K562 (cell line): ENCODE results near the gene LRP1B. TPM values are rescaled to one million over a fixed set of nuclear protein-coding genes. Genes with fewer than 3 reads are reported as not detected.

Experiments
- ATAC-seq: fragments of 200-7000 bp; cut with Tn5 transposase; 3 replicates; pipeline ENCODE4 v1.9.1; 2020; ENCODE audit warnings: moderate library complexity
- BruUV-seq: library from RNA; stranded (reverse); fragments of 400-500 nt; replicated peaks from 2 replicates; lab custom pipeline; 2021; lab: Mats Ljungman, UMichigan
- CTCF ChIA-PET: fragments of 300-600 bp; formaldehyde crosslinking; extraction: SDS; loops from one replicate; lab custom pipeline; 2021; ENCODE audit warnings: low intra/inter-chr PET ratio; lab: Yijun Ruan, JAX
- POLR2A ChIA-PET: fragments of 300-600, 350-650 bp; sonication (Branson Sonifier 250); formaldehyde crosslinking; extraction: SDS; loops from one replicate; lab custom pipeline; 2021; ENCODE audit warnings: antibody characterized with exemption, inconsistent platforms; lab: Yijun Ruan, JAX
- DNase-seq, 4 experiments: peaks; one replicate each; pipeline versions ENCODE4 v3.0.0 to v3.0.0-alpha.2; 2011 to 2018; ENCODE audit warnings: low spot score in 3 of 4, mixed read lengths in 3 of 4; ENCODE audit errors: extremely low read depth in 1 of 4
- FAIRE-seq: peaks from 2 replicates; lab custom pipeline; 2011; peaks lifted over from hg19 to GRCh38; lab: Jason Lieb, UNC
- H2AFZ ChIP-seq: 2 replicates; pipeline ENCODE4 v1.6.0; 2011; ENCODE audit warnings: low read depth, low read length, control low read depth, inconsistent platforms
- H3K27ac ChIP-seq: fragments of 200-600 bp; 3 replicates; pipeline ENCODE4 v1.8.0; 2011; ENCODE audit warnings: low read depth, mild to moderate bottlenecking, control low read depth, inconsistent platforms, low read length, moderate library complexity, mixed read lengths; ENCODE audit errors: extremely low read depth
- H3K27me3 ChIP-seq, 2 experiments: fragments of 300-600 bp in 1 of 2; 2 replicates in 1 of 2; 3 replicates in 1 of 2; pipeline versions ENCODE4 v1.6.0 to v1.8.0; 2011; ENCODE audit warnings: inconsistent platforms in 2 of 2, low read length in 2 of 2, mild to moderate bottlenecking in 1 of 2, mixed read lengths in 1 of 2, moderate library complexity in 1 of 2; ENCODE audit not compliant: control insufficient read depth in 2 of 2, insufficient read depth in 2 of 2
- H3K36me3 ChIP-seq: fragments of 300-600 bp; 3 replicates; pipeline ENCODE4 v1.8.0; 2011; ENCODE audit warnings: mild to moderate bottlenecking, low read length, inconsistent platforms; ENCODE audit not compliant: control insufficient read depth, insufficient read depth
- H3K4me1 ChIP-seq, 2 experiments: fragments of 200-600 bp in 1 of 2; replicated peaks in 1 of 2; 2 replicates in 1 of 2; 3 replicates in 1 of 2; pipeline versions ENCODE4 v1.5.1 to v1.8.0; 2011; ENCODE audit warnings: inconsistent platforms in 2 of 2, low read length in 2 of 2, mild to moderate bottlenecking in 1 of 2, mixed read lengths in 1 of 2, moderate library complexity in 1 of 2; ENCODE audit not compliant: control insufficient read depth in 2 of 2, insufficient read depth in 2 of 2
- H3K4me2 ChIP-seq: 2 replicates; pipeline ENCODE4 v1.6.1; 2011; ENCODE audit warnings: low read length, control low read depth, inconsistent platforms, mixed read lengths; ENCODE audit not compliant: insufficient read depth
- H3K4me3 ChIP-seq: fragments of 200-600 bp; sonication (generic), shearing (Covaris generic); 2 replicates; pipeline ENCODE4 v1.5.1; 2016; ENCODE audit warnings: control low read depth, inconsistent platforms
- H3K79me2 ChIP-seq: fragments of 200-600 bp; 3 replicates; pipeline ENCODE4 v1.8.0; 2011; ENCODE audit warnings: low read length, inconsistent platforms; ENCODE audit not compliant: control insufficient read depth, insufficient read depth
- H3K9ac ChIP-seq, 2 experiments: 2 replicates each; pipeline versions ENCODE4 v1.6.0 to v1.6.1; 2011; ENCODE audit warnings: low read depth in 2 of 2, low read length in 2 of 2, control low read depth in 1 of 2, inconsistent platforms in 1 of 2, mild to moderate bottlenecking in 1 of 2, mixed read lengths in 1 of 2; ENCODE audit not compliant: insufficient read depth in 1 of 2
- H3K9me1 ChIP-seq: one replicate; pipeline ENCODE4 v1.6.0; 2011; ENCODE audit warnings: inconsistent platforms, mild to moderate bottlenecking, low read length, moderate library complexity; ENCODE audit not compliant: control insufficient read depth, insufficient read depth
- H3K9me3 ChIP-seq: replicated peaks from 2 replicates; pipeline ENCODE4 v1.5.1; 2011; ENCODE audit warnings: low read depth, low read length, inconsistent platforms; ENCODE audit not compliant: control insufficient read depth, insufficient read depth
- H4K20me1 ChIP-seq: replicated peaks from 2 replicates; pipeline ENCODE4 v1.6.1; 2011; ENCODE audit warnings: low read length, inconsistent platforms, mixed read lengths; ENCODE audit not compliant: control insufficient read depth, insufficient read depth
- EZH2 ChIP-seq: IDR thresholded peaks from 2 replicates; pipeline ENCODE4 v1.6.1; 2012; ENCODE audit warnings: low read depth, mild to moderate bottlenecking, inconsistent platforms, low read length, borderline replicate concordance
- HMGN3 ChIP-seq: IDR thresholded peaks from 2 replicates; pipeline ENCODE4 v1.6.1; 2011; ENCODE audit warnings: borderline replicate concordance, low read depth, mild to moderate bottlenecking, mixed read lengths, low read length; ENCODE audit not compliant: insufficient read length; ENCODE audit errors: extremely low read depth
- NR2F6 ChIP-seq: fragments of 450-650 bp; formaldehyde crosslinking; IDR thresholded peaks from 2 replicates; pipeline ENCODE4 v1.4.0; 2020; ENCODE audit warnings: mild to moderate bottlenecking
- SRSF1 ChIP-seq: fragments of 200-400 bp; formaldehyde crosslinking; IDR thresholded peaks from 2 replicates; pipeline ENCODE4 v1.6.1; 2017; ENCODE audit warnings: mild to moderate bottlenecking, low read depth, low read length, moderate library complexity
- TCF15 ChIP-seq: fragments of 250-450 bp; sonication (Bioruptor Pico); IDR thresholded peaks from 2 replicates; pipeline ENCODE4 v1.8.0; 2022; ENCODE audit warnings: moderate library complexity, mild to moderate bottlenecking, inconsistent platforms
- VEZF1 ChIP-seq: fragments of 200-800 bp; sonication (Bioruptor generic); IDR thresholded peaks from 2 replicates; pipeline ENCODE4 v1.6.1; 2017; ENCODE audit warnings: missing genetic modification characterization, missing compliant biosample characterization
- ZNF3 ChIP-seq: fragments of 250-450 bp; sonication (Bioruptor Pico); IDR thresholded peaks from 2 replicates; pipeline ENCODE4 v1.5.0; 2021; ENCODE audit warnings: mild to moderate bottlenecking, moderate library complexity
- WGBS: fragments of 100-300 bp; shearing (Covaris generic); methylation state at CpG from one replicate; pipeline ENCODE4 v1.1.6; 2016; ENCODE audit warnings: low coverage, mixed read lengths; ENCODE audit not compliant: insufficient coverage; ENCODE audit errors: missing lambda C conversion rate; 5-methylcytosine and 5-hydroxymethylcytosine counted together
- in situ Hi-C: fragments of 300-500 bp; cut with MboI; formaldehyde crosslinking; loops from 4 replicates; pipeline ENCODE4 v1.15.0; 2018; ENCODE audit warnings: inconsistent platforms, mixed read lengths
- intact Hi-C: fragments of 100-400 bp; cut with micrococcal nuclease; formaldehyde crosslinking; loops from 2 replicates; pipeline ENCODE4 v1.14.2; 2022
- polyA plus RNA-seq, 8 experiments: library from polyadenylated mRNA; depleted of rRNA in 4 of 8; stranded (reverse) in 5 of 8; unstranded in 3 of 8; fragments of >200 nt; fragmentation: Nextera tagmentation in 2 of 8; fragmentation: Illumina TruSeq in 1 of 8; extraction: Ambion mirVana in 2 of 8; extraction: Trizol in 1 of 8; gene quantifications; 2 replicates each; pipeline versions ENCODE4 v1.2.1 to v1.2.3, GENCODE V29; 2011 to 2014; ENCODE audit warnings: inconsistent platforms in 1 of 8, missing spikeins in 1 of 8
- total RNA-seq, 7 experiments: library from RNA; depleted of rRNA in 6 of 7; stranded (reverse); fragments of >200 nt in 6 of 7; fragmentation: Illumina TruSeq in 2 of 7; extraction: Trizol in 2 of 7; gene quantifications; 2 replicates each; pipeline versions ENCODE4 v1.2.1 to v1.2.3, GENCODE V29; 2011 to 2021; ENCODE audit warnings: low replicate concordance in 1 of 7

The LRP1B gene
- total and polyA plus RNA-seq, 9 of the 15 experiments (the other 6 are each of a cell fraction or from before 2014, with no cell fraction given), result not detected

GRCh38 chr2:140356697-140357096, 1774.1 kb downstream of the LRP1B start:
- Histone ChIP-seq H3K9ac (no peak overlapping the region), H3K36me3 (no peaks in the 10 kb centered on the region)
- BruUV-seq, result no TSS peak
- intact Hi-C loops, result no loop called here
- TF ChIP-seq SRSF1 (no peak), VEZF1 (CRISPR knock-in tag) (no peak)
- TF ChIP-seq, all 486 proteins: peak for 0
- ChIA-PET POLR2A (no interaction called here), CTCF (no interaction called here)
- no peaks in the 10 kb centered on the region; the same call in 1 of the 2 replicates for H3K9me3 ChIP-seq
- no peak for DNase-seq
- H2AFZ ChIP-seq, result no peak overlapping the region
- FAIRE-seq, result no peak
- no peaks in the 10 kb centered on the region for H3K79me2 ChIP-seq
- no peak overlapping the region for H3K4me2 ChIP-seq
- no peak overlapping the region for H3K4me3 ChIP-seq
- H4K20me1 ChIP-seq, result no peaks in the 10 kb centered on the region
- H3K27me3 ChIP-seq, result no peaks in the 10 kb centered on the region
- H3K27ac ChIP-seq, result no peak overlapping the region
- no peak for ATAC-seq
- no peaks in the 10 kb centered on the region for H3K9me1 ChIP-seq
- 12% methylated on average over 1 of the region's 1 CpG for WGBS
- in situ Hi-C loops, result no loop called here
- no peaks in the 10 kb centered on the region; a peak in 1 of 5 replicates for H3K4me1 ChIP-seq

DNA sequence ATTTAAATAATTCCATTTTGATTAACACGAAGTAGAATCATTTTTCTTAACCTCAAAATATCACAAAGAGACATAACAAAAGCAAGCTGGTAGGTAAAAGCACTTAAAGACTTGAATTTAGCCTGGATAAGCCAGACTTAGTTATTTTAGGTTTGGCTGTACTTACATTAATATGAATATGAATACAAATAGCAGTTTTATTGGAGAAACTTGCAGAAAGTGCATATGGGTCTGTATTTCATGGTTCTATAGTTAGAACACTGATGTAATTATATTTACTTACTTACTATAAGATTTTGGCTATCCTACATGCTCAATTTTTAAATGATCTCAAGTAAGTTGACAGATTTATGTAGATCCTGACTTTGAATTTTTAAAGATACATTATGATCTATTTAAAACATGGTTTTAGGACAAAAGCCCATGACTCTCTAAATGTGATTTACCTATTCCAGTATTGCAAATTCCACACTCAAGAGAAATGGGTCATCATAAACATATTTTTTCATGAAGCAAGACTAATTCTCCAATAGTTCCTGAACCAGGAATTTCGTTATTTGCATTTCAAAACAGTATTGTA, 1775.2 kb downstream of the LRP1B start:
- ATAC-seq, result no peak
- Histone ChIP-seq H3K4me1 (no peaks in the 10 kb centered on the region; a peak in 1 of 5 replicates), H3K9me1 (no peaks in the 10 kb centered on the region), H3K9me3 (no peaks in the 10 kb centered on the region; the same call in 1 of the 2 replicates), H3K4me3 (no peak overlapping the region), H3K9ac (no peak overlapping the region), H3K79me2 (no peaks in the 10 kb centered on the region), H3K4me2 (no peak overlapping the region), H2AFZ (no peak overlapping the region), H4K20me1 (no peaks in the 10 kb centered on the region), H3K27me3 (no peaks in the 10 kb centered on the region)
- CTCF ChIA-PET, result no interaction called here
- POLR2A ChIA-PET, result no interaction called here
- intact Hi-C loops, result no loop called here
- no peak for DNase-seq
- TF ChIP-seq TCF15 (CRISPR knock-in tag) (no peak), EZH2 (no peak), ZNF3 (CRISPR knock-in tag) (no peak), NR2F6 (no peak), HMGN3 (no peak)
- TF ChIP-seq, all 486 proteins: peak for 0
- H3K27ac ChIP-seq, result no peak overlapping the region
- 0% methylated on average over 2 of the region's 2 CpGs for WGBS
- FAIRE-seq, result no peak
- in situ Hi-C loops, result no loop called here
- BruUV-seq, result no TSS peak
- no peaks in the 10 kb centered on the region for H3K36me3 ChIP-seq
